Activated gamma-delta T cell (primary cell): ENCODE data around the gene STXBP4.

Experiments used
- DNase-seq: peaks from one replicate; lab custom pipeline; 2025; lab: John Stamatoyannopoulos, UW

STXBP4 gene

DNA sequence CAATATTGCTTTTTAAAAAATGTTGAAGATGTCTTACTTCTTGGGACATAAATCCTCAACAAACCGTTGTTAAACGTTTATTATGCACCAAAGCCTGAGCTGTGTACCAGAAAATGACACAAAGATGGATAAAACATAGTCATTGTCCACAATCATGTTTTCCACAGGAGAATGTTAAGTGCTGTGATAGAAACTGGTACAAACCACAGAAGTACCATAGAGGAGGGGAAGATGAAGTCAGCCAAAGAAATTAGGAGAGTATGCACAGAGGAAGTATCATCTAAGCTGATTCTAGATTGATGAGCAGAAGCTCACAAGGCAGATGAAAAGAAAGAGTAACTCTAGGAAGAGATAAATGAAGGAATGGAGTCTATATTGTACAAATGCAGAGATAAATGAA, 153.5 kb downstream of the STXBP4 start:
- DNase-seq, result no peak

DNA sequence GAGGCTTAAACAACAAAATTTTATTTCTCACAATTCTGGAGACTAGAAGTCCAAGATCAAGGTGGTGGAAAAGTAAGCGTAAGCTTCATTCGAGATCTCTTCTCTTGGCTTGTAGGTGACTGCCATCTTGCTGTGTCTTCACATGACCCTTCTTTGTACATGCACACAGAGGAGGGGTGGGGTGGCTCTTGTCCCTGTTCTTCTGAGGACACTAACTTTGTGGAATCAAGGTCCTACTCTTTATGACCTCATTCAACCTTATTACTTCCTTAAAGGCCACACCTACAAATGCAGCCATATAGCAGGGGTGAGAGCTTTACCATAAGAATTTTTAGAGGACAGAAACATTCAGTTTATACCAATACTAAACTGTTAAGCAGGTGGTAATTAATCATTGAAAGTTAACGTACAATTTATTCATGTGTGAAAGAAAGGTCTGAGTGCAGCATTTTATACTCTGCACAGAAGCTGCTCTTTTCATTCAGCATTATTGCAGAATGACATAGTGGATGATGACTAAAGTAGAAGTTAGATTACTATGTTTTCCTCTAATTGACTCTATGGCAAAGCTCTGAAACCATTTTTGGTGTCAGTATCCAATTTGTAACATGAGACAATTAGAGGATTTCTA, 156.3 kb downstream of the STXBP4 start:
- DNase-seq, result no peak

DNA sequence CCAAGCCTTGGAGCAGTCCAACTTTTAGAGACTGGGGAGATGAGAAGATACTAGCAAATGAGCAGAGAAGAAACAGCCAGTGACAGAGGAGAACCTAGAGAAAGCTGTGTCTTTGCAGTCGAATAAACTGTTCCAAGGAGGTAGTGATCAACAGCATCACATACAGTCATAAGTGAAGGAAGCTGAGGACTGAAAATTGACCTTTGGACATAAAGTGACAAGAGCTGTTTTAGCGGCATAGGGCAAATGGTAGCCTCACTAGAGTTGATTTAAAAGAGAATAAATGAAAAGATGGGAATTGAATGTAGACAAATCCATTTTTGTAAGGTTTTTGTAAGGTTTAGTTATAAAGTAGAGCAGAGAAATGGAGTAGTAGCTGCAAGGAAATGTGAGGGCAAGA, 165.0 kb downstream of the STXBP4 start:
- DNase-seq, result no peak

DNA sequence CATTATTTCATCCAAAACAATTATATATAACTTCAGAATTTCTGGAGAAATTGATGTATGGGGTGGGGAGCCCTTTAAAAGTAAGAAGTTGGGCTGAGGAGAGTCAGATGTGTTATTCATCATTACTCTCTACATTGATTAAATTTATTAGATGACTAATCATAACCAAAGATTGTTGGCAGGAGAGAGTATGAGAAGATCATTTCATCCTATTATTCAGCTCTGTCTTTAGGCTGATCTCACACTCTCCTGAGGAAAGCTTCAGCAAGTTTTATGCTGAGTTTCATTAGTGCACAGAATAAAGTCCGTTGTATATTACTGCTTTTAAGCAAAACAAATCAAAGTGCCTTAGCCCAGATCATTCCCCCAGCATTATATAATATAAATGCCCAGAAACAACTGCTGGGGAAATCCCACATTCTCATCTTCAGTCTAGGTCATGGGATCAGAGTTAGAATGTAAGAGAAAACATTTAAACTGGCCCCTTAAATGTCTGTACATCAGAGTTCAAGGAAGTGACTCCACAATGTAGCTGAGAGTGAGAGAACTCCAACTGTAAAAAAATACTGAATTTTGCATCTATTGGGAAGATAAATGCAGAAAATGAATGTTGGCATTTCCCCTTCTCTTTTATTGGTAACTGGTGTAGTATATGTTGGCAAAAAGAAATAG, 166.1 kb downstream of the STXBP4 start:
- DNase-seq, result no peak

DNA sequence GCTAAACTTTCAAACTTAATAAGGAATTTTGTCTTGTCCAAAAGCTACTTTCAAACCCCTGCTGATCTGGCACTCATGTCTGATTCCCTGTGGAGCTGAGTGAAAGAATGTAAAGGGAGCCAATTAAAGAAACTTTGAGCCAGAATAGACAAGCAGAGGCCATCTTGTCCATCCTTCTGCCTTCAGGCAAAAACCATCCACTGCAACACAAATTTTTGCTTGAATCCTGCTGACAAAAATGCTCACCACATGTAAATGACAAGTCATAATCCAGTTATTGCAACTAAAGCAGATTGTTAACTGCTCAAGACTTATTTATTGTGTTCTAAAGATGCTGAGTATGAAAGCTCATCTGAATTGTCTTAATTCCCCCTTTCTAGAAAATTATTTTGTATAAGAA, 172.2 kb downstream of the STXBP4 start:
- DNase-seq, result no peak

DNA sequence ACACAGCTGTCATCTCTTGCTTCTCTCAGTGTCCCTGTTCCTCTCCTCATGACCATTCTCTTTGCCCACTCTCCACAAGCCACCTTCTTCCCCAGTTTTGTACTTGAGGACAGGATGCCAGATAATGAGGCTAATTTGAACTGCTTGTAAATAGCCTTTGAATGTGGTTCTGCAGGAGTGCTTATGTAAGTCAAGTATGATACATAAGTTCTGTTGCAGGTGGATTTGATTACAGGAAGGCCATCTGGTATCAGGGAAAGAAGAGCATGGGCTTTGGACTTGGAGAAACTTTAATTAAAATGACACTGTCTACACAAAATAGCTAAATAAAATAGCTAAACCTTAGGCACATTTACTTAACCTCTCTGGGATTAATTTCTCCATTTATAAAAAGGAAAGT, 176.0 kb downstream of the STXBP4 start:
- DNase-seq, result no peak

DNA sequence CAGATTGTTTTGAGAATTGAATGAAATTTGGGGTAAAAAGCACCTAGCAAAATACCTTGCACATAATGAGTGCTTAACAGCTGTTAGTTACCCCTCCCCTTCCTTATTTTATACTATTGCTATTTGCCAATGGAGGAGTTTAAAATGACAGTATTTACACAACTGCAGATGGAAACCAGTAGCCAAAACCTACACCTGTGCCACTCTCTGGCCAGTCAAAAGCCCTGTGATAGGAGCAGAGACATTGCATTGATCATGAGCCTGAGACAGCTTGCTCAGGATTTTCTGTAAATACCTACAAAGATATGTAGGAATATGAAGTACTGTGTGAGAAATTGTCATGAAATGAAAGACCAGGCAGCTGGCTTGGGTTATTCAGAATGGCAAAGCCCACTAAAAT, 180.9 kb downstream of the STXBP4 start:
- DNase-seq, result no peak

DNA sequence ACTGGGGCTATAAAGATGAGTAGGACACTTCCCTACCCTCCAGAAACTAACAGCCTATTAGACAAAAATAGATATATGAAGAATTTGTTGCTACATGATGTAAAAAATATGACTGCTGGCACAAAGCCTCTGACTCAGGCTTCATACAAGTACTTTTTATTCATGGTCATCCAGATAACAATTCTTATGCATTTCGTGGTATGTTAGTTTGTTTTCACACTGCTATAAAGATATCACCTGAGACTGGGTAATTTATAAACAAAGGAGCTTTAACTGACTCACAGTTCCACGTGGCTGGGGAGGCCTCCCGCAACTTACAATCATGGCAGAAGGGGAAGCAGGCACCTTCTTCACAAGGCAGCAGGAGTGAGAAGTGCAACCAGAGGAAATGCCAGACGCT, 183.7 kb downstream of the STXBP4 start:
- no peak for DNase-seq

DNA sequence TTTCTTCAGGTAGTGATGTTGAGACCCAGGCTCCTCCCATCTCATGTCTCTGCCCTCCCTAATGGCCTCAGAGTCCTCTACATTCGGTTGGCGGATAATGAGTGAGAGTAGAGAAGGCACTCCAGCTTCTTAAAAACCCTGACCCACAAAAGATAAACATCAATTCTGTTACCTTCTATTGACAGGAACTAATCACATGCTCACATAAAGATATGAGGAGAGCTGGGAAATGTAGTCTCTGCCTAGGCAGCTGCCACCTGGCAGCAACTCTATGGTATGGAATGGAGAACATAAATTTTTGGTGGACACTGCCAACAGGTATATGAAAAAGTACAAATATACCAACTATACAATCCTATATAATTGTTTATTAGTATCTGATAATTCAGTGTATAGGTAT, 185.5 kb downstream of the STXBP4 start:
- DNase-seq, result no peak

DNA sequence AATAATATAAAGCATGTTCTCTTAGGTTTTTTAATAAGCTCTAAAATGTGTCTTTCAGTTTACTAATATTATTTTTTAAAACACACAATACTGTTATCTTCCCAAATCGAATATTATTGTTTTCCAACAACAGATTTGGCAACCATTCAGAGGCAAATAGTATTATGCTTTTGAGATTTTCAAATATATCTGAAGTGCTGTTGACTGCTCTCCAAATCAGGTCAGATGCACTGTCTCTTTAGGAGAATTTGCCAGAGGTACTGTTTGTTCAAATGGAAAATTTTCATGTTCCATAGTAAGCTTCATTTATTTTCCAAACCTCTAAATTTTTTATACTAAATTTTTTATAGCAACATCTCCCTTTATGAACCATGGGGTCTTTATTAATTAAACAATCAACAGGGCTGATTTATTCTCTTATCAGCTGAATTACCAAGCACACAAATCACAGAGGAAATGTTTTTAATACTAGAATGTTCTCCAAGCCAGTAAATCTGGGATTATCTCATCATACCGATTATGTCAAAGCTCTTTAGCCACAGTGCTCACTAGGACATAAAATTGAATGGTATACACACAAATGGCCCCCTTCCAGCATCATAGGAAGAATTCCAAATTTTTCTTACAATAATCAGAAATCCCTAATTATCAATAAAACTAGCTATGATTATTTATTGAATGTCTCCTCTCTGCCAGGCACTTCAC, 187.4 kb downstream of the STXBP4 start:
- DNase-seq, result no peak

DNA sequence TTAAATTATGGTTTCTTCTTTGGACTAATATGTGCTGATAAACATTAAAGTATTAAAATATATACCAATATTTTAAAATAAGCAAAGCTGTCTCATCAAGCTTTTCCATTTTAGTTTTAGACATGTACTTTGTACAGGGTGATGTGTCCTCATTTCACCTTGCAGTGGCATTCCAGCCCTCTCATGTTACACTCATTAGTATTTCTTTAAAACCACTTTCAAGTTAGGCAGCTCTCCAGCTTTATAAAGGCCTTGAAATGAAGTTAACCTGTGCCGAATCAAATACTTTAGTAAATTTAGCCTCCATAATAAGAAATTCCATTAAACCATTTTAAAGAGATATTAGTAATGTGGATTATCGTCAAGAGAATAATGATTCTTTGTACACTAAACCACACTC, 188.6 kb downstream of the STXBP4 start:
- DNase-seq, result no peak

DNA sequence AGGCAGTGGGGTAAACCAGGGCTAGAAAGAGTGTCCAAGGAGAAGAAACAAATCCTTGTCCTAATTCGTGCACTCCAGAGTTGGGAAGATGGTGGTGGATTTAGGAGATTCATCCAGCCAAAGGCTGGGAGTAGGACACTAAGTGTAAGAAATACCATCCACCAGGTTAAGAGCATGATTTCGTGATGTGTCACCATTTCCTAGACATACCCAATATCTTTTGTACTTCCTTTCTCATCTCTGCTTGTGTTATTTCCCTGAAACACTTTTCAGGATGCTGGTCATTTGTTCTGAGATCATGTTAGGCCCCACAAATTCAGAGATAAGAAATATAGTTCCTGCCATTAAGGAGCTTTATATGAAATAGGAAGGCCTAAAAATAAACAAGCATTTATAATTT, 189.9 kb downstream of the STXBP4 start:
- DNase-seq, result no peak

DNA sequence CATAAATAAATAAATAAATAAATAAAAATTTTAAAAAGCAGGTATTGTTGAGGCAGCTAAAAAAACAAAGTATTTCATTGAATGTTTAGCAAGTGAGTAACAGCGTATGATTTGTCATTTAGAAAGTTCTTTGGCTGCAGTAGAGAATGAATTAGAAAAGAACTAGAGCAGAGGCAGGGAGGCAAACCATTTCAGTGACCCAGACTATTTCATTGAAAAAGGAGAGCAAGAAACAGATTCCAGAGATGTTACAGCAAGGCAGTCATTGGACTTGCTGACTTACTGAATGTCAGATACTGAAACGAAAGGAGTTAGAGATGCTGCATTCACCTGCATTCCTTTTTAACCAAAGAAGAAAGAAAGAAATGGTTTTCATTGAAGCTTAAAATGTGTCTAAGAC, 190.7 kb downstream of the STXBP4 start:
- no peak for DNase-seq

DNA sequence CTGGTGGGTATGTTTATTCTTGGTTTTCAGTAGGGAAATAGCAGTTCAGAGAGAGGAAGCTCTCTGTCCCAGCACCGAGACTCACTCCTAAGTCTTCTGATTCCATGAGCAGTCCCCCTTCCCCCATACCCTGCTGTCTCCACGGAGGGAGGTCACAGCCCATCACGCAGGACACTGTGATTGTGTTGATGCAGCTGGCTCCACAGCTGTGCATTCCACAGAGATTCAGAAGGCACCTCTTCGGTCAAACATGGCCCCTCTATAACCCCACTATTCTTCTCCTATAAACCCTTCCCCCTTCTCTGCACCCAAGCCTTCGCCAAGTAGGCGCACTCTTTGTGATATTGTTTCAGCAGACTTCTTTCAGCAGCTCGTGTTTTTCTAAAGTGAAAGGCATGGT, 191.9 kb downstream of the STXBP4 start:
- DNase-seq, result no peak

DNA sequence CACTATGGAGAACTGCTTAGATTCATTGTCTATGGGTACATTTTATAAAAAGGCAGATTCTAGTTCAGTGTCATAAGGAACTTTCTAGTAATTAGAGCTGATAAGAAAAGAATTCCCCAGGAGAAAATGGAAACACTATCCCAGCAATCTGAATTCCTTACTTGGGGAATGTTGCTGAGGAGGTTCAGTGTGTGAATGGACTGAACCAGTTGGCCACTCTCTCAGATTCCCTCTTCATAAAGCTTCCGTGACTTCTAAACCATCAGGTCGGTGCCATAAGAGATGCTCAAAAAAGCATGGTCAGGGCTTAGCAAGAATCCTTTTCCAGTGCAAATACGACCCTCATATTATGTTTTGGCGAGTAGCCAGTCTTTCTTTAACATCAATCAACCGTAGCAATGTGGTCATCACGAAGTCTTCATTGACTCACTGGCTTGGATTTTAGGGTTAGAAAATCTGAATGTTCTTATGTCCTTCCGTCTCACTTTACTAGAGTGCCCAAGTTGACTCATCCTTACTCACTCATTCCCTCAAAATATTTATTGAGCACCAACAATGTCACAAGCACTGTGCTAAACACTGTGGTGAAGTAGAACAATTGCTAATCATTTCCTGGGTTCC, 193.5 kb downstream of the STXBP4 start:
- no peak for DNase-seq

DNA sequence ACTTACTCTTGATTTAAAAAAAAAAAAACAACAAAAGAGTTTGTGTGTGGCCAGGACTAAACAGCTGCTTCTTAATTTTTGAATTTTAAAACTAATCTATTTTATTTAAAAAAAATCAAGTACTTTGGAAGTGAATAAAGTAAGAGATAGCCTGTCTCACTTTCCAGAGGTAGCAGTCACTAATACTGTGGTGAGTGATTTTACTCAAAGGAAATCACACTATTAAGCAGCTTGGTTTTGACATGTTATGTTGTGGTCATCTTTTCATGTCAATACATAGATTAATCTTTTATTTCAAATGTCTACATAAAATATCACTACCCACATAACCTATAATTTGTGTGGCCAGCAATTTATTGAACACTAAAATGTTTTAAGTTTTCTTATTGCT, 194.0 kb downstream of the STXBP4 start:
- no peak for DNase-seq

DNA sequence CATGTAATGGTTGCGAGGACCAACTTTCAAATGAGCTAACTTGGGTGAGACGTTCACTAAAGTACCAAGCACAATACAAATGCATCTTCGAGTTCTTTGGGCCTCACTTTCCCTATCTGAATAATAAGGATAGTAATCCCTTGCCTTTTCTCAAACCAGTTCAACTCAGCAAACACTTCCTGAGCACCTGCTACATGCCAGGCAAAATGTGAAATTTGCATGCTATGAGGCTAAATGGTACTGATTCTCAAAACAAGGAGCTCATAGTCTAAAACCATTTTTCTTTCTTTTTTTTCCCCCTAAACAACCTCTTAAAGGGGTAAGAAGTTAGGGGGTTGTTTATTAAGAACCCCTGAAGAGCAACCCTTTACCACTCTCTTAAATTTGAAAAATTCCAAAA, 194.8 kb downstream of the STXBP4 start:
- DNase-seq, result no peak

DNA sequence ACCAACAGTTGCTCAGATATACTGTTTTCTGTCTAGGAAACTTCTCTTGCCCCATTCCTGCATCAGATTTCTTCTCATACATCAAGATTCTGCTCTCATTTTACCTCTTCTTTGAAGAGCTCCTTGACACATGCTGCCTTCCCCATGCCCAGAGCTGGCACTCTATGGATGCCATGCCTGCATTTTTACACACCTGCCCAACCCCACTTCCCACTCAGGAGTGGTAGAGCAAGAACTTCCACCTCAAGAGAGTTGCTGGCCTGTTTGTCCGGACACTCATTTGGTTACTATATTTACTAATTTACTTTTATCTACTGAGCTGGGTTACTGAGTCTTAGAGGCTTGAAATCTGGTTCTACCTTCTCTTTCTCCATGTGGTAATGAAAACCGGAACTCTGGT, 197.9 kb downstream of the STXBP4 start:
- DNase-seq, result no peak

DNA sequence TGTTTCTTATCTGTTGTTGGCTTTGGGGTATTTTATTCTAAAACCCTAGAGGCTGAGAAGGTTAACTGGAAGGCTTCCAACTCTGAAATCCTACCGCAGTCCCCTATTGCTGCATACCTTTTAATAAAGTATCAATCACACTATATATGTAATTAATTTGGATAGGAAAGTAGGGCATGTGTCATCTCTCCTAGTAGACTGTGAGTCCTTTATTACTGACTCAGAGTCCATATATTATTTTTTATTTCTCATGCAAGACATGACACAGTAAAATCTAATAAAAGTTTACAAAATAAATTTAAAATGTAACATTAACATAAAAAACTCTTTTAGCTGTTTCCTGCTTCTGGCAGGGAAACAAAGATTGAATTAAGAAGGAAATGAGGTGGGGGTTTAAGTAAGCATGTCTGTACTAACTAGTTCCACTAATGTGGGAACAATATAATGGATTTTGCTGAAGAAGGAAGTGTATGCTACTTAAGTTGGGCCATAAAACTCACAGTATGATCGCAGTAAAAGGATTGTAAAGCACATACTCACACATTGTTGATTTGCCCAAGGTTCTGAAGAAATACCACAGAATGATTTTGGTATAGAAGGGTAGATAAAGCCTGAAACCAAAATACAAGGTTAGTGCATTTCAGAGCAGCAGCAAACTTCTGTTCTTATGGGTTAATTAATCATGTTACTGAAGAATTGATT, 198.6 kb downstream of the STXBP4 start:
- no peak for DNase-seq

DNA sequence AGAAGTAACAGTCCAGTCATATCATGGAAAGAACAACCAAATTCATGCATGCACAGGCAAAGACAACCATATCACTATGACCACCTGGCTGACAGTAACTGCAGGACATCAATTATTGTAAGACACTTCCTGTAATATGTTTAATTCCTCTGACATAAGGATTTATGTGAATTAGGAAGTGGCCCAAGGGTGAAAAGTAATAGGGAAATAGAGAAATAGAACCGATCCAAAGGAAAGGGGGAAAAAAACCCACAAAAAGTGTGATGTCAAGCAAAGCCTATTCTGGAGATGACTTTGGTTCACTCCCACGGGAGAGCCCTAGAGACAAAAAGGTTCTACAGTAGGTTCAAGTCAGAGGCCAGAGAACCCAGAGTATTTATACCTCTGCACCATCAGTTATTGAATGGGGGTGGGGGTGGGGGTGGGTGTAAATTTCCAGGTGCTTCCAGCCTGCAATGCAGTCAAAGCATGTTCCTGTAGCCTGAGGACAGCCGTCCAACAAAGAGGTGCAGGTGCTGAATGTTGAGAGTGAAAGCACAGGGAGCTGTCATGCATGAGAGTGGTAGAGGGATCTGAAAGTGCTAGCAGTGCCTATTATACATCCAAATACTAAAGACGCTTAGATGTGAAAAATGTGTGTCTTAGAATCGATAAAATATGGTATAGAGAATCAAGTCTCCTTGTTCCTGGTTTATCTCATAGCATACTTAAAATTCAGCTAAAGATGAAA, 200.6 kb downstream of the STXBP4 start:
- no peak for DNase-seq

DNA sequence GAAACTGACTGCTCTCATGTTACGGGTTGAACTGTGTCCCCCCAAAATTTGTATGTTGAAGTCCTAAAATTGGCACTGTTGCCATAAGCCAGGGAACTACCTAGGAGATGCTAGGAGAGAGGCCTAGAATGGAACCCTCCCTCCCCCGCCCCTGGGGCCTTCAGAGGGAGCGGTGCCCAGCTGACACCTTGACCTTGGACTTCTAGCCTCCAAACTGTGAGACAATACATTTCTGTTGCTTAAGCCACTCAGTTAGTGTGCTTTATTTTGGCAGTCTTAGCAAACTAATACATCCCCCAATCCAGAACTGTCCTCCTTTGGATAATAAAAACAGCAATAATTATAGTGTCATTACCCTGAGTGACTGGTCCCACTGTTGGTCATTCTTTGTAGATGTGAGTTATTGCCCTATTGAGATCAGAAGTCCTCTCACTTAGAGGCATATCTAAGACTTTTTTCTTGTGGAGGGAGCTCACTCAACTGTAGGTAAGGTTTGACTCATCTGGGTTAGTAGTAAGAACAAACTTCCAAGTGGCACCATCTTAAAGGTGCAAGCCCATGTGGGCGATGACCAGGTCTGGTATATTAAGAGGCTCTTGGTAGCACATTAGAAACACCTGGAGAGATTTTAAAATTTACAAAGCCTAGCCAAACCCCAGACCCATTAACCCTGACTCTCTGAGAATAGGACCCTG, 203.2 kb downstream of the STXBP4 start:
- no peak for DNase-seq
